Activated naive CD4-positive, alpha-beta T cell treated with anti-CD3 and anti-CD28 coated beads, Interleukin-2, amount 50 U/mL, for 72 hours (primary cell): ENCODE data around the gene PSMD2. TPM values are rescaled to one million over a fixed set of nuclear protein-coding genes. Genes with fewer than 3 reads are reported as not detected.
"Not testable (repeated sequence)": the region's sequence is repeated elsewhere in the genome, so short reads cannot be mapped to it uniquely, and the experiment has no call there.

Experiments
- ATAC-seq, 2 donors: fragments of 150-1000 bp; cut with Tn5 transposase; 2 replicates each; pipeline ENCODE4 v1.10.0; 2021; ENCODE audit warnings: mild to moderate bottlenecking in 2 of 2, moderate library complexity in 2 of 2
- DNase-seq, 2 donors: peaks; one replicate each; pipeline ENCODE4 v3.0.0; 2021 to 2022; ENCODE audit warnings: low spot score in 2 of 2
- H3K27ac Mint-ChIP-seq, 2 donors: one replicate each; pipeline ENCODE4 v1.8.0; 2022; ENCODE audit warnings: mild to moderate bottlenecking in 2 of 2, mixed read lengths in 2 of 2
- H3K36me3 Mint-ChIP-seq, 2 donors: one replicate each; pipeline ENCODE4 v1.8.0; 2022; ENCODE audit warnings: mixed read lengths in 2 of 2
- H3K9me3 Mint-ChIP-seq, 2 donors: one replicate each; pipeline ENCODE4 v1.8.0; 2022; ENCODE audit warnings: mixed read lengths in 2 of 2
- total RNA-seq, 2 donors: library from RNA; stranded (reverse); gene quantifications; one replicate each; pipeline ENCODE4 v1.2.3, GENCODE V29; 2022

Gene PSMD2
- total RNA-seq, 2 donors from 2014 or later, result 241 to 252 TPM

GRCh38 chr3:184327171-184327570 is 28.1 kb downstream of the PSMD2 start:
- no peaks in the 10 kb centered on the region for H3K9me3 Mint-ChIP-seq
- ATAC-seq (no peak), DNase-seq (no peak)
- peaks cover 48 to 72% of the 10 kb centered on the region in 2 donors for H3K36me3 Mint-ChIP-seq
- peak overlapping the region; percentile 18 to 94 for H3K27ac Mint-ChIP-seq

GRCh38 chr3:184328516-184328915 is 29.5 kb downstream of the PSMD2 start:
- Mint-ChIP-seq H3K27ac (peak overlapping the region; percentile 50 to 93), H3K9me3 (no peaks in the 10 kb centered on the region), H3K36me3 (peaks cover 47 to 58% of the 10 kb centered on the region in 2 donors)
- ATAC-seq (no peak), DNase-seq (no peak)

- no peak for DNase-seq
- H3K9me3 Mint-ChIP-seq, result no peaks in the 10 kb centered on the region
- H3K36me3 Mint-ChIP-seq, result peaks cover 15 to 24% of the 10 kb centered on the region in 2 donors
- no peak for ATAC-seq
- peak overlapping the region; percentile 85 to 95 for H3K27ac Mint-ChIP-seq
These were observed 33.5 kb downstream of the PSMD2 start for GRCh38 chr3:184332370-184333090.

- H3K36me3 Mint-ChIP-seq, result peaks cover 15 to 22% of the 10 kb centered on the region in 2 donors
- H3K9me3 Mint-ChIP-seq, result no peaks in the 10 kb centered on the region
- ATAC-seq, result no peak
- no peak for DNase-seq
- peak overlapping the region; percentile 85 to 95 for H3K27ac Mint-ChIP-seq
These were observed 34.1 kb downstream of the PSMD2 start for GRCh38 chr3:184333190-184333589.

- Mint-ChIP-seq H3K9me3 (no peaks in the 10 kb centered on the region), H3K27ac (peak overlapping the region; percentile 85 to 95), H3K36me3 (peaks cover 11 to 17% of the 10 kb centered on the region in 2 donors)
- DNase-seq, result no peak
- ATAC-seq, result no peak
These were observed 34.7 kb downstream of the PSMD2 start for GRCh38 chr3:184333700-184334099.

- H3K27ac Mint-ChIP-seq, result peak overlapping the region; percentile 85 to 87
- no peaks in the 10 kb centered on the region for H3K9me3 Mint-ChIP-seq
- peaks cover 3 to 8% of the 10 kb centered on the region in 2 donors for H3K36me3 Mint-ChIP-seq
- ATAC-seq, result peak; percentile 46 to 87
- DNase-seq, result peak in 1 of 2 donors; percentile 42
These were observed 35.6 kb downstream of the PSMD2 start for GRCh38 chr3:184334470-184335158.

GRCh38 chr3:184335291-184335660 is 36.2 kb downstream of the PSMD2 start:
- H3K36me3 Mint-ChIP-seq, result peaks cover 0 to 5% of the 10 kb centered on the region in 2 donors
- no peaks in the 10 kb centered on the region for H3K9me3 Mint-ChIP-seq
- DNase-seq (no peak), ATAC-seq (peak in 1 of 2 donors; percentile 1)
- H3K27ac Mint-ChIP-seq, result peak overlapping the region; percentile 85 to 92

- H3K27ac Mint-ChIP-seq, result peak overlapping the region; percentile 85 to 92
- ATAC-seq, result peak; percentile 51 to 66
- peak; percentile 85 to 89 for DNase-seq
- no peaks in the 10 kb centered on the region for H3K9me3 Mint-ChIP-seq
- H3K36me3 Mint-ChIP-seq, result peaks cover 0 to 4% of the 10 kb centered on the region in 2 donors
These were observed 36.9 kb downstream of the PSMD2 start for GRCh38 chr3:184335661-184336546.

- no peaks in the 10 kb centered on the region for H3K9me3 Mint-ChIP-seq
- H3K27ac Mint-ChIP-seq, result peak overlapping the region; percentile 60 to 87
- DNase-seq (no peak), ATAC-seq (peak in 1 of 2 donors; percentile 0)
- H3K36me3 Mint-ChIP-seq, result no peaks in the 10 kb centered on the region
These were observed 37.7 kb downstream of the PSMD2 start for GRCh38 chr3:184336547-184337398.

GRCh38 chr3:184337399-184337714 is 38.3 kb downstream of the PSMD2 start, which contains the start of gene FAM131A:
TSS of gene FAM131A (plus strand) at chr3:184337600. CDS start at chr3:184337631, 31 bp downstream.
- no peak for ATAC-seq
- no peaks in the 10 kb centered on the region for H3K36me3 Mint-ChIP-seq
- no peak for DNase-seq
- H3K27ac Mint-ChIP-seq, result peak within 1 kb of the TSS; percentile 60 to 87
- H3K9me3 Mint-ChIP-seq, result no peaks in the 10 kb centered on the region

- Mint-ChIP-seq H3K36me3 (no peaks in the 10 kb centered on the region), H3K27ac (peak overlapping the region in 1 of 2 donors; percentile 60), H3K9me3 (no peaks in the 10 kb centered on the region)
- ATAC-seq, result no peak
- no peak for DNase-seq
These were observed 38.9 kb downstream of the PSMD2 start for GRCh38 chr3:184337981-184338380.

- no peaks in the 10 kb centered on the region for H3K36me3 Mint-ChIP-seq
- DNase-seq, result no peak
- H3K27ac Mint-ChIP-seq, result peak overlapping the region in 1 of 2 donors; percentile 36
- no peaks in the 10 kb centered on the region for H3K9me3 Mint-ChIP-seq
- no peak for ATAC-seq
These were observed 39.5 kb downstream of the PSMD2 start for GRCh38 chr3:184338511-184338945.

GRCh38 chr3:184339001-184339400 is 40.0 kb downstream of the PSMD2 start:
- Mint-ChIP-seq H3K27ac (peak overlapping the region in 1 of 2 donors; percentile 36), H3K36me3 (no peaks in the 10 kb centered on the region), H3K9me3 (no peaks in the 10 kb centered on the region)
- ATAC-seq (no peak), DNase-seq (no peak)

- H3K36me3 Mint-ChIP-seq, DNase-seq: not testable (repeated sequence)
These were observed 40.6 kb downstream of the PSMD2 start for GRCh38 chr3:184339451-184340135.

GRCh38 chr3:184341925-184342324 is 42.9 kb downstream of the PSMD2 start:
- H3K27ac Mint-ChIP-seq, result no peak overlapping the region
- no peaks in the 10 kb centered on the region for H3K9me3 Mint-ChIP-seq
- no peak for DNase-seq
- no peaks in the 10 kb centered on the region for H3K36me3 Mint-ChIP-seq
- ATAC-seq, result no peak

More at GRCh38 chr3:184339451-184340135, 40.6 kb downstream of the PSMD2 start:
- not testable (repeated sequence) for ATAC-seq, H3K27ac Mint-ChIP-seq, H3K9me3 Mint-ChIP-seq
